HepG2 (cell line): Measurements from ENCODE around the gene ALDOA. TPM values are rescaled to one million over a fixed set of nuclear protein-coding genes. Genes with fewer than 3 reads are reported as not detected.

Experiments used
- BCL6 ChIP-seq: IDR thresholded peaks from 2 replicates; pipeline ENCODE4 v1.6.1; 2016; ENCODE audit warnings: missing genetic modification reagents, missing compliant biosample characterization
- CC2D1A ChIP-seq: sonication (generic); formaldehyde crosslinking; IDR thresholded peaks from 2 replicates; pipeline ENCODE4 v1.8.1; 2023; ENCODE audit warnings: mild to moderate bottlenecking, missing genetic modification reagents
- GTF2F1 ChIP-seq: fragments of 150-350 bp; IDR thresholded peaks from 2 replicates; pipeline ENCODE4 v1.6.1; 2014; ENCODE audit warnings: low read length
- KDM3A ChIP-seq: IDR thresholded peaks from 2 replicates; pipeline ENCODE4 v1.6.1; 2018; ENCODE audit warnings: low read depth, missing compliant biosample characterization
- KLF9 ChIP-seq: IDR thresholded peaks from 2 replicates; pipeline ENCODE4 v1.6.1; 2016; ENCODE audit warnings: low read depth
- MED8 ChIP-seq: sonication (generic); formaldehyde crosslinking; IDR thresholded peaks from 2 replicates; pipeline ENCODE4 v1.8.1; 2023; ENCODE audit warnings: mild to moderate bottlenecking, missing genetic modification reagents; ENCODE audit not compliant: insufficient replicate concordance
- PRDM4 ChIP-seq: sonication (generic); formaldehyde crosslinking; IDR thresholded peaks from 2 replicates; pipeline ENCODE4 v1.9.0; 2021; ENCODE audit warnings: missing genetic modification reagents, borderline replicate concordance
- RBM39 ChIP-seq: fragments of 200-400 bp; formaldehyde crosslinking; IDR thresholded peaks from one replicate; pipeline ENCODE4 v1.6.1; 2018; ENCODE audit warnings: antibody characterized with exemption, mild to moderate bottlenecking, low read depth, low read length; ENCODE audit not compliant: poor library complexity, severe bottlenecking
- SP1 ChIP-seq, 2 experiments: fragments of 450-650 bp in 1 of 2; sonication (generic) in 1 of 2; formaldehyde crosslinking in 1 of 2; IDR thresholded peaks; 2 replicates each; pipeline versions ENCODE4 v1.4.0 to v1.6.1; 2016 to 2020; ENCODE audit warnings: missing genetic modification reagents in 1 of 2
- TBL1XR1 ChIP-seq: fragments of 150-350 bp; IDR thresholded peaks from 2 replicates; pipeline ENCODE4 v1.6.1; 2014; ENCODE audit warnings: borderline replicate concordance, low read length; ENCODE audit not compliant: partially characterized antibody
- WIZ ChIP-seq: sonication (generic); formaldehyde crosslinking; IDR thresholded peaks from 2 replicates; pipeline ENCODE4 v1.5.1; 2020; ENCODE audit warnings: mild to moderate bottlenecking, missing genetic modification reagents
- ZFAT ChIP-seq: sonication (generic); formaldehyde crosslinking; conservative IDR thresholded peaks from 2 replicates; pipeline ENCODE4 v1.8.1; 2023; ENCODE audit warnings: missing genetic modification reagents, inconsistent platforms
- ZNF24 ChIP-seq: fragments of 450-650 bp; IDR thresholded peaks from 2 replicates; pipeline ENCODE4 v1.6.1; 2017; ENCODE audit warnings: antibody characterized with exemption, mild to moderate bottlenecking
- ZNF558 ChIP-seq: sonication (generic); formaldehyde crosslinking; IDR thresholded peaks from 2 replicates; pipeline ENCODE4 v1.9.0; 2022; ENCODE audit warnings: mild to moderate bottlenecking, missing genetic modification reagents, borderline replicate concordance
- ZNF761 ChIP-seq: sonication (generic); formaldehyde crosslinking; conservative IDR thresholded peaks from 2 replicates; pipeline ENCODE4 v1.4.0; 2020; ENCODE audit warnings: mild to moderate bottlenecking, missing genetic modification reagents
- ZNF768 ChIP-seq: sonication (generic); formaldehyde crosslinking; IDR thresholded peaks from 2 replicates; pipeline ENCODE4 v1.4.0; 2020; ENCODE audit warnings: missing genetic modification reagents
- ZNF788 ChIP-seq: sonication (generic); formaldehyde crosslinking; IDR thresholded peaks from 2 replicates; pipeline ENCODE4 v1.5.0; 2020; ENCODE audit warnings: mild to moderate bottlenecking, missing genetic modification reagents, borderline replicate concordance
- polyA plus RNA-seq, 8 experiments: library from polyadenylated mRNA; depleted of rRNA in 3 of 8; stranded (reverse) in 7 of 8; unstranded in 1 of 8; fragments of >200 nt; fragmentation: Illumina TruSeq in 4 of 8; extraction: Trizol in 4 of 8; gene quantifications; 2 replicates each; pipeline versions ENCODE4 v1.2.1 to v1.2.3, GENCODE V29; 2011 to 2016; ENCODE audit warnings: low read depth in 4 of 8, missing spikeins in 1 of 8, mixed read lengths in 1 of 8; ENCODE audit not compliant: insufficient read depth in 1 of 8
- total RNA-seq, 5 experiments: library from RNA; depleted of rRNA; stranded (reverse); fragments of >200 nt; fragmentation: Illumina TruSeq; extraction: Trizol; gene quantifications; 2 replicates each; pipeline ENCODE4 v1.2.3, GENCODE V29; 2016; ENCODE audit warnings: low read depth in 1 of 5
- TF ChIP-seq, protein P1 (sequence below): sonication (generic); formaldehyde crosslinking; IDR thresholded peaks from 2 replicates; pipeline ENCODE4; 2020; ENCODE audit warnings: missing genetic modification reagents, mild to moderate bottlenecking, borderline replicate concordance
- TF ChIP-seq, protein P2 (sequence below): sonication (generic); formaldehyde crosslinking; IDR thresholded peaks from 2 replicates; pipeline ENCODE4 v1.9.0; 2022; ENCODE audit warnings: missing genetic modification reagents, mild to moderate bottlenecking, borderline replicate concordance
- TF ChIP-seq, protein P3 (sequence below): sonication (generic); formaldehyde crosslinking; IDR thresholded peaks from 2 replicates; pipeline ENCODE4 v1.8.1; 2022; ENCODE audit warnings: mild to moderate bottlenecking, missing genetic modification reagents

Gene ALDOA
- total and polyA plus RNA-seq, 2 of the 13 experiments (the other 11 are each of a cell fraction or from before 2014, with no cell fraction given), result 925 to 1,884 TPM

- TF ChIP-seq PRDM4 (CRISPR knock-in tag) (no peak), RBM39 (no peak), SP1 (IDR thresholded peaks at IDR 0.05) (no peak), SP1 (CRISPR knock-in tag; IDR thresholded peaks at IDR 0.05) (peak; percentile 72; the same call in 1 of the 2 replicates), MED8 (CRISPR knock-in tag) (no peak), ZNF24 (0 out of 2 replicates have a peak, but pooled peaks have one; percentile 33), ZNF761 (CRISPR knock-in tag) (0 out of 2 replicates have a peak, but pooled peaks have one; percentile 75), TBL1XR1 (peak; percentile 20), CC2D1A (CRISPR knock-in tag) (no peak), WIZ (CRISPR knock-in tag) (0 out of 2 replicates have a peak, but pooled peaks have one; percentile 19), ZFAT (no peak), GTF2F1 (no peak), ZNF558 (peak; percentile 96), ZNF788 (no peak), KDM3A (CRISPR knock-in tag) (peak; percentile 77; the same call in 1 of the 2 replicates), BCL6 (CRISPR knock-in tag) (peak; percentile 87), ZNF768 (CRISPR knock-in tag) (peak; percentile 73), KLF9 (CRISPR knock-in tag) (0 out of 2 replicates have a peak, but pooled peaks have one; percentile 41)
- TF ChIP-seq, protein P1, sequence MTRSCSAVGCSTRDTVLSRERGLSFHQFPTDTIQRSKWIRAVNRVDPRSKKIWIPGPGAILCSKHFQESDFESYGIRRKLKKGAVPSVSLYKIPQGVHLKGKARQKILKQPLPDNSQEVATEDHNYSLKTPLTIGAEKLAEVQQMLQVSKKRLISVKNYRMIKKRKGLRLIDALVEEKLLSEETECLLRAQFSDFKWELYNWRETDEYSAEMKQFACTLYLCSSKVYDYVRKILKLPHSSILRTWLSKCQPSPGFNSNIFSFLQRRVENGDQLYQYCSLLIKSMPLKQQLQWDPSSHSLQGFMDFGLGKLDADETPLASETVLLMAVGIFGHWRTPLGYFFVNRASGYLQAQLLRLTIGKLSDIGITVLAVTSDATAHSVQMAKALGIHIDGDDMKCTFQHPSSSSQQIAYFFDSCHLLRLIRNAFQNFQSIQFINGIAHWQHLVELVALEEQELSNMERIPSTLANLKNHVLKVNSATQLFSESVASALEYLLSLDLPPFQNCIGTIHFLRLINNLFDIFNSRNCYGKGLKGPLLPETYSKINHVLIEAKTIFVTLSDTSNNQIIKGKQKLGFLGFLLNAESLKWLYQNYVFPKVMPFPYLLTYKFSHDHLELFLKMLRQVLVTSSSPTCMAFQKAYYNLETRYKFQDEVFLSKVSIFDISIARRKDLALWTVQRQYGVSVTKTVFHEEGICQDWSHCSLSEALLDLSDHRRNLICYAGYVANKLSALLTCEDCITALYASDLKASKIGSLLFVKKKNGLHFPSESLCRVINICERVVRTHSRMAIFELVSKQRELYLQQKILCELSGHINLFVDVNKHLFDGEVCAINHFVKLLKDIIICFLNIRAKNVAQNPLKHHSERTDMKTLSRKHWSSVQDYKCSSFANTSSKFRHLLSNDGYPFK (CRISPR knock-in tag), result peak; percentile 75; the same call in 1 of the 2 replicates
- TF ChIP-seq, protein P2, sequence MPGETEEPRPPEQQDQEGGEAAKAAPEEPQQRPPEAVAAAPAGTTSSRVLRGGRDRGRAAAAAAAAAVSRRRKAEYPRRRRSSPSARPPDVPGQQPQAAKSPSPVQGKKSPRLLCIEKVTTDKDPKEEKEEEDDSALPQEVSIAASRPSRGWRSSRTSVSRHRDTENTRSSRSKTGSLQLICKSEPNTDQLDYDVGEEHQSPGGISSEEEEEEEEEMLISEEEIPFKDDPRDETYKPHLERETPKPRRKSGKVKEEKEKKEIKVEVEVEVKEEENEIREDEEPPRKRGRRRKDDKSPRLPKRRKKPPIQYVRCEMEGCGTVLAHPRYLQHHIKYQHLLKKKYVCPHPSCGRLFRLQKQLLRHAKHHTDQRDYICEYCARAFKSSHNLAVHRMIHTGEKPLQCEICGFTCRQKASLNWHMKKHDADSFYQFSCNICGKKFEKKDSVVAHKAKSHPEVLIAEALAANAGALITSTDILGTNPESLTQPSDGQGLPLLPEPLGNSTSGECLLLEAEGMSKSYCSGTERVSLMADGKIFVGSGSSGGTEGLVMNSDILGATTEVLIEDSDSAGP, result peak; percentile 67
- TF ChIP-seq, protein P3, sequence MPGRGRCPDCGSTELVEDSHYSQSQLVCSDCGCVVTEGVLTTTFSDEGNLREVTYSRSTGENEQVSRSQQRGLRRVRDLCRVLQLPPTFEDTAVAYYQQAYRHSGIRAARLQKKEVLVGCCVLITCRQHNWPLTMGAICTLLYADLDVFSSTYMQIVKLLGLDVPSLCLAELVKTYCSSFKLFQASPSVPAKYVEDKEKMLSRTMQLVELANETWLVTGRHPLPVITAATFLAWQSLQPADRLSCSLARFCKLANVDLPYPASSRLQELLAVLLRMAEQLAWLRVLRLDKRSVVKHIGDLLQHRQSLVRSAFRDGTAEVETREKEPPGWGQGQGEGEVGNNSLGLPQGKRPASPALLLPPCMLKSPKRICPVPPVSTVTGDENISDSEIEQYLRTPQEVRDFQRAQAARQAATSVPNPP (CRISPR knock-in tag), result no peak
Observed at GRCh38 chr16:30092373-30093010, 26.9 kb downstream of the ALDOA start (continued).
